Measurements from ENCODE around the gene ZFP30.
"Not testable (repeated sequence)": the region's sequence is repeated elsewhere in the genome, so short reads cannot be mapped to it uniquely, and the experiment has no call there.

GRCh38 chr19:37657157-37657556 lies 1.9 kb upstream of the ZFP30 start:
- TF ChIP-seq CTCF (IDR thresholded peaks at IDR 0.05; ENCODE audit: poor library complexity, severe bottlenecking); EP300 (conservative IDR thresholded peaks at IDR 0.05; ENCODE audit: poor library complexity, severe bottlenecking); POLR2AphosphoS5 (IDR thresholded peaks at IDR 0.05); TAF1 (IDR thresholded peaks at IDR 0.05; ENCODE audit: low read depth); EZH2 (IDR thresholded peaks at IDR 0.05; ENCODE audit: borderline replicate concordance, insufficient read depth, low read length, poor library complexity, severe bottlenecking); MXI1 (conservative IDR thresholded peaks at IDR 0.05; ENCODE audit: poor library complexity, severe bottlenecking); RAD21 (conservative IDR thresholded peaks at IDR 0.05); SMC3 (conservative IDR thresholded peaks at IDR 0.05; ENCODE audit: poor library complexity); REST (IDR thresholded peaks at IDR 0.05; ENCODE audit: borderline replicate concordance): not testable (repeated sequence)
